Measurements from ENCODE around the gene NKIRAS2.
"Not testable (repeated sequence)": the region's sequence is repeated elsewhere in the genome, so short reads cannot be mapped to it uniquely, and the experiment has no call there.

The NKIRAS2 gene

DNA sequence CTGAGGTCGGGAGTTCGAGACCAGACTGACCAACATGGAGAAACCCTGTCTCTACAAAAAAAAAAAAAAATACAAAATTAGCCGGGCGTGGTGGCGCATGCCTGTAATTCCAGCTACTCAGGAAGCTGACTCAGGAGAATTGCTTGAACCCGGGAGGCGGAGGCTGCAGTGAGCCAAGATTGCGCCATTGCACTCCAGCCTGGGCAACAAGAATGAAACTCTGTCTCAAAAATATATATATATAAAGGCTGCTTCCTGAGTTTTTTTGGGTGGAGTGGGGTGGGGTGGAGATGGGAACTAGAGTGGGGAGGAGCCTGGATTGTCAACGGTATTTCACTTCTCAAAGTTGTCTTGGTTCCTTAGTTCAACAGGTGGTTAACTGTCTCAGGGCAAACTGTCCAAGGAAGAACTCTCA is 9.6 kb upstream of the NKIRAS2 start:
- H3K36me3 ChIP-seq (replicated peaks): peaks cover 22% of the 10 kb centered on the region; the same call in 1 of the 2 replicates
- H3K4me3 ChIP-seq; in situ Hi-C loops (cut with MboI; ENCODE audit: low sequenced_read_pairs); DNase-seq (ENCODE audit: low spot score in 2 of 2); H3K9me3 ChIP-seq; H3K27me3 ChIP-seq (ENCODE audit: low read depth): not testable (repeated sequence)
- H3K4me1 ChIP-seq: peaks cover 33% of the 10 kb centered on the region

DNA sequence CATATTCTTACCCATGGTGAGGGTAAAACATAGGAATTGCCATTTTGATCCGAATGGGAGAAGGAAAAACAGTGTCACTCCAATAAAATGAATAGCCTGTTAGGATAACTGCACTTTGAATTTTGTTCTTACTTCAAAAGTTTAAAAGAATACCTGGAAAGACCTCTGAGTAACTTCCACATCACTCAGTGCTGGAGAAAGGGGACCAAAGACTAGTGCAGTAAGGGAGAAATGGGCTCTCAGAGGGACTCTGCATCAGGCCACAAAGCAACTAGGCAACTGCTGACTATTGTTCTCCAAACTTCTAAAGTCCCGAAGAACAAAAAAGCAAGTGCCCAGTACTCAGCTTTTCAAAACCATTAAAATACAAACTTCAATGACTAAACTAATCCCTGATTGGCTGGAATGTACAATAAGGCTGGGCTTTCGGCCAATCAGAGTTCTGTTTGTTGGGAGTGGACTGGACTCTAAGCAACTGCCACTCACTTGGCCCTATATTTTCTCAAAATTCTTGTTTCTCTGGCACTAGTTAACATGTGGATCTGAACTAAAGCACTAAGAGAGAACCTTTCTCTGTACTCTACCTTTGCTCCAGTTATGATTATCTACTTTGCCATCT is 8.9 kb upstream of the NKIRAS2 start:
- no peaks in the 10 kb centered on the region for H3K9me3 ChIP-seq
- in situ Hi-C loops (cut with MboI; ENCODE audit: low sequenced_read_pairs): no loop called here
- peaks cover 35% of the 10 kb centered on the region for H3K4me1 ChIP-seq
- peaks cover 22% of the 10 kb centered on the region; the same call in 1 of the 2 replicates for H3K36me3 ChIP-seq (replicated peaks)
- no peaks in the 10 kb centered on the region for H3K27me3 ChIP-seq (ENCODE audit: low read depth)
- no peak overlapping the region for H3K4me3 ChIP-seq
- peak; percentile 37 to 65 for DNase-seq (ENCODE audit: low spot score in 2 of 2)

DNA sequence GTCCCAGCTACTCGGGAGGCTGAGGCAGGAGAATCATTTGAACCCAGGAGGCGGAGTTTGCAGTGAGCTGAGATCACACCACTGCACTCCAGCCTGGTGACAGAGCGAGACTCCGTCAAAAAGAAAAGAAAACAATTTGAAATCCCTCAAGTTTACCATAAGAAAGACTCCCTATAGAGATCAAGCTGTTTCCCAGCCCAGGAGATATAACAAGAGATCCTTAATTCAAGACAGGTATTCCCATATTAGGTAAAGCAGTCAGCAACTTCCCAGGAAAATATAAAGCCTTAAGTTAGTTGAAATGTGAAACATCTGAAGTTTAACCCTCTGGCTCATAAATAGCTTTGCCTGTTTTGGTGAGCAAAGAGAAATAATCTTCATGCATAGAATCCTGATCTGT is 7.5 kb upstream of the NKIRAS2 start:
- H3K4me3 ChIP-seq; in situ Hi-C loops (cut with MboI; ENCODE audit: low sequenced_read_pairs); H3K9me3 ChIP-seq; H3K27me3 ChIP-seq (ENCODE audit: low read depth): not testable (repeated sequence)
- peaks cover 22% of the 10 kb centered on the region; the same call in 1 of the 2 replicates for H3K36me3 ChIP-seq (replicated peaks)
- peaks cover 36% of the 10 kb centered on the region for H3K4me1 ChIP-seq
- peak in 1 of 2 experiments; percentile 57 for DNase-seq (ENCODE audit: low spot score in 2 of 2)

DNA sequence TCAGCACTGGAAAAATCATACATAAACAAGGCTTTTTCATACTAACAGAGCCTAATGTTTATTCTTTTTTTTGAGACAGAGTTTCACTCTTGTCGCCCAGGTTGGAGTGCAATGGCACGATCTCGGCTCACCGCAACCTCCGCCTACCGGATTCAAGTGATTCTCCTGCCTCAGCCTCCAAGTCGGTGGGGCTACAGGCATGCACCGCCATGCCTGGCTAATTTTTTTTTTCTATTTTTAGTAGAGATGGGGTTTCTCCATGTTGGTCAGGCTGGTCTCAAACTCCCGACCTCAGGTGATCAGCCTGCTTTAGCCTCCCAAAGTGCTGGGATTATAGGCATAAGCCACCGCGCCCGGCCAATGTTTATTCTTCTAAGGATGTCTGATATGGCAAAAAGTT is 6.2 kb upstream of the NKIRAS2 start:
- H3K4me3 ChIP-seq; H3K27me3 ChIP-seq (ENCODE audit: low read depth); in situ Hi-C loops (cut with MboI; ENCODE audit: low sequenced_read_pairs); H3K9me3 ChIP-seq; DNase-seq (ENCODE audit: low spot score in 2 of 2): not testable (repeated sequence)
- Histone ChIP-seq H3K4me1 (peaks cover 39% of the 10 kb centered on the region), H3K36me3 (replicated peaks) (peaks cover 21% of the 10 kb centered on the region; the same call in 1 of the 2 replicates)

DNA sequence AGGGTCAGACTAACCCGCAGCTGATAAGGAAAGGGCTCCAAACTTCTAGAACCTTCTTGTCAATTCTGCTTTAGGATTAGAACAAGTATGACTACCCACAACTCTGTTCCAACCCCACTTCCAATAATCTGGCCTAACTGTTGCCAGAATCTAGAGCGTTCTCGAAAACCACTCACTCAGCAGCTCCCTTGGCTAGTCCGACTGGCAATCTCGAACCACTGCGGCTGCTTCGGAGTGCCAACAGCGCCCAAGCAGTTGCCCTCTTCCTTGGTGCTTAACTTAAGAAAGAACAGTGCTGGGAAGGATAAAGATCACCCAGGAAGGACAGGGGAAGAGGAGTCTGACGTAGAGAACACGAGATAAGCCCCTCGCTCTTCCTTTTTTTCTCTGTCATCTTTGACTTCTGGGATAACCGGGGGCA is 3.5 kb upstream of the NKIRAS2 start:
- H3K4me1 ChIP-seq: peaks cover 30% of the 10 kb centered on the region
- no peak for DNase-seq (ENCODE audit: low spot score in 2 of 2)
- in situ Hi-C loops (cut with MboI; ENCODE audit: low sequenced_read_pairs): no loop called here

DNA sequence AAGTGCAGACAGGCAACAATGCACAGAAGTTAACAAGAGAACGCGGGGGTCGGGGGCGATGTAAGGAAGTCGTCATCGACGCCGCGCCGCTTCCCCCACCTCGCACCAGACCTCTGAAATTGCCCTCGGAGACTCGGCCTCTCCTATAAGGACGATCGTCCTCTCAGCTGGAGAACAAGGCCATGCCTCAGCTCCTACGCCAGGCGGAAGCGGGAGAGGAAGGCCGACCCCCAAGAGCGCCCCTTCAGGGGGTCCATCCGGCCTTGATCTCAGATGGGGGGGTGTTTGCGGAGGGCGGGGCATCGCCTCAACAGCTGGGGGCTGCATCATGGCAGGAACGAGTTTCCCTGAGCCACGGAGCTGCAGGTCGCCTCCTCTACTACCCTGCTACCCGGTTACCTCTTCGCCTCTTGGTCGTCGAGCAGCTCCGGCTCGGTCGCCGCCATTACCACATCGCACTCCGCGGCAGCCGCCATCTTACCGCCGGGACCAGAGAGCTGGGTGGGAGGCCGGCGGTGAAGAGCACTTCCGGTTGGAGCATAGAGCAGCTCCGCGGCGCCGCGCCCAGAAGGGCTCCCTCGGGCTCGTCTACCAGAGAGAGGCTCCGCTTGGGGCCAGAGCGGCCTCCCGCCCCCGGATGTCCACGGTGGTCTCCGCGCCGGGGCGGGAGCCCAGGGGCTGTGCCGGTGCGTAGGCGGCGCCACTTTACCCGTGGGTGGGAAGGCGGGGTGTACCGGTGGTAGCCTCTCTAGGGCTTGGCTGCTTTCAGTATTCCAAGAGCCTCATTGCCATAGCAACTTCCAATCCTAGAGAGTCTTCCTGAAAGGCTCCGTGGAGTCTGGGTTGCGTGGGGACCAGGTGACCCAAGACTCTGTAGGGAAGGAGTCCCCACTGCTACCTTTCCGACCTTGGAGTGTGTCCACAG is 2.7 kb upstream of the NKIRAS2 start, which contains the start of gene DNAJC7:
Gene DNAJC7, minus strand, starts transcription at position 499 of the 925 bp plus-strand sequence. Its CDS starts 23 bp downstream, at position 476.
- in situ Hi-C loops (cut with MboI; ENCODE audit: low sequenced_read_pairs): no loop called here
- Histone ChIP-seq H3K36me3 (replicated peaks) (peaks cover 3% of the 10 kb centered on the region), H3K4me3 (peak within 1 kb of the TSS; percentile 91), H3K4me1 (peaks cover 22% of the 10 kb centered on the region), H3K9me3 (no peaks in the 10 kb centered on the region), H3K27me3 (ENCODE audit: low read depth) (no peaks in the 10 kb centered on the region)
- DNase-seq (ENCODE audit: low spot score in 2 of 2): peak; percentile 94

More for the DNA sequence above, 3.5 kb upstream of the NKIRAS2 start:
- H3K36me3 ChIP-seq (replicated peaks): peaks cover 7% of the 10 kb centered on the region
- H3K4me3 ChIP-seq: peak overlapping the region; percentile 91
- no peaks in the 10 kb centered on the region for H3K27me3 ChIP-seq (ENCODE audit: low read depth)
- H3K9me3 ChIP-seq: no peaks in the 10 kb centered on the region

DNA sequence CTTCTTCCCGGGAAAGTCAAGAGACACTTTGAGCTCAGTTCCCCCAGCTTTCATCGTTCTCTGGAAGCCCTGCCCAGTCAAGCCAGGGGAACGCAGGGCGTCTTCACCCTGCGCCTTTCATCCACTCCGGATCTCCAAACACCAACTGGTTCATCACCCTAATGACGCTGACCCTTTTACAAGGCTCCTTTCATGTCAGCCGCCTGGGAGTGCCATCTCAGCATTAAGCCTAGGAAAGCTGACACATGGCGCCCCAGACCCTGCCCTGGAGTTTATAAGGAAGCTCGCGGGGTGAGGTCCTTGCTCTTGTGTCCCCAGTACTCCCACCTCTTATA is 2.1 kb upstream of the NKIRAS2 start:
- H3K4me3 ChIP-seq: peak overlapping the region; percentile 91
- no peaks in the 10 kb centered on the region for H3K9me3 ChIP-seq
- no peak for DNase-seq (ENCODE audit: low spot score in 2 of 2)
- peaks cover 16% of the 10 kb centered on the region for H3K4me1 ChIP-seq
- H3K27me3 ChIP-seq (ENCODE audit: low read depth): no peaks in the 10 kb centered on the region
- in situ Hi-C loops (cut with MboI; ENCODE audit: low sequenced_read_pairs): no loop called here
- H3K36me3 ChIP-seq (replicated peaks): peaks cover 8% of the 10 kb centered on the region

DNA sequence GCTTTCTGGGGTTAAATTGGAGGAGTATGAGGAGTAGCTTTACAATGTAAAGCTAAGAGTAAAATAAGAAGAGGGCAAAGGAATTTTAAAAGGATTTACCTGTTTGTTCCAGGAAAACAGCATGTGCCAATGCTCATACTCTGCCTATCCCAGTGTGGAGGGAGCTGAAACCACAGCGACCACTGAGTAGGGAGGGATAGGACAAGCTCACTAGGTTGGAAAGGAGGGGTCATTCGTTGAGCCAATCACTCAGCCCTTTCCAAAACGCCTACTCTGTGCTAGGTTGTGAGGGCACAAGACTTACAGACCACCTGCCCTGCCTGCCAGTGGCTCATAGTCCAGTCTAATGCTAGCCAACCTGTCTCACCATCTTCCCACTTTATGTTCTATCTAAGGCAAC is 1.6 kb upstream of the NKIRAS2 start:
- Histone ChIP-seq H3K36me3 (replicated peaks) (peaks cover 13% of the 10 kb centered on the region), H3K4me1 (peaks cover 11% of the 10 kb centered on the region), H3K27me3 (ENCODE audit: low read depth) (no peaks in the 10 kb centered on the region), H3K9me3 (no peaks in the 10 kb centered on the region), H3K4me3 (peak overlapping the region; percentile 91)
- in situ Hi-C loops (cut with MboI; ENCODE audit: low sequenced_read_pairs): no loop called here
- no peak for DNase-seq (ENCODE audit: low spot score in 2 of 2)

DNA sequence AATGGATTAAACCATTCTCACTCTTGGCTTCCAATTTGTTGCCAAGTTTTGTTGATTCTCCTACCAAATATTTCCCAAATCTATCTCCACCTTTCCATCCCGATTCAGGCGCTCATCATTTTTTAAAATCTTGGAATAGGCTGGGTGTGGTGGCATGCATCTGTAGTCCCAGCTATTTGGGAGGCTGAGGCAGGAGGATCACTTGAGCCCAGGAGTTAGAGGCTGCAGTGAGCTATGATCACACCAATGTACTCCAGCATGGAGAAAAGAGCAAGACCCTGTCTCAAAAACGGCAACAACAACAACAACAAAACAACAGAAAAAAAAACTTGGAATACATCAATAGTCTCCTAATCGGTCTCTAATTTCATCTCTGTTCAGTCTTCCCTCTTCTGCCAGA is 902 bp upstream of the NKIRAS2 start:
- no peaks in the 10 kb centered on the region for H3K27me3 ChIP-seq (ENCODE audit: low read depth)
- in situ Hi-C loops (cut with MboI; ENCODE audit: low sequenced_read_pairs): no loop called here

DNA sequence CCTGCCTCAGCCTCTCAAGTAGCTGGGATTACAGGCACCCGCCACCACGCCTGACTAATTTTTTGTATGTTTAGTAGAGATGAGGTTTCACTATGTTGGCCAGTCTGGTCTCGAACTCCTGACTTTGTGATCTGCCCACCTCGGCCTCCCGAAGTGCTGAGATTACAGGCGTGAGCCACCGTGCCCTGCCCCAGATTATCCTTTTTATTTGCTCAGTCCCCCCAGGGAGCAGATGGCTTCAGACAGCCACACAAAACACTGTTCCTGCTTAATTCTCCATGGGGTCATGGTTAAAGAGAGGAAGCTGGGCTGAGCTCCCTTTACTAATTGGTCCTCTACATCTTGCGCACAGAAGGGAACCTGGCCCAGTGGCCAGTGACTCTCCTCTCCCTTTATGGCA is 955 bp downstream of the NKIRAS2 start:
- H3K9me3 ChIP-seq; in situ Hi-C loops (cut with MboI; ENCODE audit: low sequenced_read_pairs); DNase-seq (ENCODE audit: low spot score in 2 of 2); H3K4me1 ChIP-seq; H3K27me3 ChIP-seq (ENCODE audit: low read depth): not testable (repeated sequence)
- Histone ChIP-seq H3K4me3 (peak overlapping the region; percentile 86), H3K36me3 (replicated peaks) (peaks cover 28% of the 10 kb centered on the region)

More for the DNA sequence above, 902 bp upstream of the NKIRAS2 start:
- peaks cover 19% of the 10 kb centered on the region for H3K36me3 ChIP-seq (replicated peaks)
- DNase-seq (ENCODE audit: low spot score in 2 of 2): no peak
- peaks cover 7% of the 10 kb centered on the region for H3K4me1 ChIP-seq
- H3K4me3 ChIP-seq: no peak overlapping the region
- H3K9me3 ChIP-seq: no peaks in the 10 kb centered on the region

DNA sequence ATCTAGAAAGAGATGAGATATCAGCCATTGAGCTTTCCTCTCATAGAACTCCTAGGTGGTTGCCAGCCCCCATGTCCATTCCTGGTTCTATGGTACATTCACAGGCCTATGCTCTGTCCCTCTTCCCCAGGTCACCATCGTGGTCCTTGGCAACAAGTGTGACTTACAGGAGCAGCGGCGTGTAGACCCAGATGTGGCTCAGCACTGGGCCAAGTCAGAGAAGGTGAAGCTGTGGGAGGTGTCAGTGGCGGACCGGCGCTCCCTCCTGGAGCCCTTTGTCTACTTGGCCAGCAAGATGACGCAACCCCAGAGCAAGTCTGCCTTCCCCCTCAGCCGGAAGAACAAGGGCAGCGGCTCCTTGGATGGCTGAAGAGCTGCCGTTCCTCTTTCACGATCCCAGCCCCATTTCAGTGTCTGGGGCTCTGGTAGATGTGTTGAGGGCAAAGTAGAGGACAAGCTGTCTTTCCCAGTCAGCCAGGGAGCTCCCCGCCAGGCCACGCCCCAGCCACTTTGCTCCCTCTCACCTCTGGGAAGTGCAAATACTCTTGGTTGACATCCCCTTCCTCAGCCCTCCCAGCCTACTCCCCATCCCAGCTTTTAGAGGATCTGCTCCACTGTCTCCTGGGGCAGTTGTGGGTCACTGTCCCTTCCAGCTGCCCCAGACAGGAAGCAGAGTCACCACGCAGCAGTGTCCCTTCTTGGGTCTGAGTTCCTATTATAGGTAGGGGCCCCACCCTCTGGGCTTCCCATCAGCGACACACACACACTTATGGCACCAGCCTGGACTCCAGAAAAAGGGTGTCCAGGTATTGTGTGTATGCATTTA is 3.8 kb downstream of the NKIRAS2 start:
- H3K4me3 ChIP-seq: no peak overlapping the region
- H3K36me3 ChIP-seq (replicated peaks): peaks cover 28% of the 10 kb centered on the region
- no peak for DNase-seq (ENCODE audit: low spot score in 2 of 2)
- no peaks in the 10 kb centered on the region for H3K4me1 ChIP-seq
- no peaks in the 10 kb centered on the region for H3K9me3 ChIP-seq
- in situ Hi-C loops (cut with MboI; ENCODE audit: low sequenced_read_pairs): no loop called here
- no peaks in the 10 kb centered on the region for H3K27me3 ChIP-seq (ENCODE audit: low read depth)

DNA sequence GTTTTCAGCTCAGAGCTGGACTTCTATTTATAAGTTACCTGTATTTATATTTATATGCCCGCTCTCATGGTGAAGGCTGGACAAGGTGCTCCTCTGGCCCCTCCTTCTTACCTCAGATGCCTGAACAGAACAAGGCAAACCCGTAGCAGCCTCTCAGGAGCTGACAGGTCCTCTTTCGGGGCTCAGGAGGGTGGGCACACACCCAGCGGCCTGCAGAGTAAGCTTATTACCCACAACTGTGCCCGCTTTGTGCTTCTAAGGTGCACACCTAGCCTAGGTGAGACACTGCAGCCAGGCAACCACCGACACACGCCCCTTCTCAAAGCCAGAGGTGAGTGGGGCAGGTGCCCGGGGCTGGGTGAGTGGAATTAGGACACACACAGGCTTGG is 5.3 kb downstream of the NKIRAS2 start:
- no peak for DNase-seq (ENCODE audit: low spot score in 2 of 2)
- no peaks in the 10 kb centered on the region for H3K9me3 ChIP-seq
- no peaks in the 10 kb centered on the region for H3K4me1 ChIP-seq
- H3K36me3 ChIP-seq (replicated peaks): peaks cover 28% of the 10 kb centered on the region
- in situ Hi-C loops (cut with MboI; ENCODE audit: low sequenced_read_pairs): loop anchor here (5.0 kb wide), 1 partner anchor 87 kb away; the partner anchor contains the start of gene DHX58
- no peaks in the 10 kb centered on the region for H3K27me3 ChIP-seq (ENCODE audit: low read depth)
- no peak overlapping the region for H3K4me3 ChIP-seq

DNA sequence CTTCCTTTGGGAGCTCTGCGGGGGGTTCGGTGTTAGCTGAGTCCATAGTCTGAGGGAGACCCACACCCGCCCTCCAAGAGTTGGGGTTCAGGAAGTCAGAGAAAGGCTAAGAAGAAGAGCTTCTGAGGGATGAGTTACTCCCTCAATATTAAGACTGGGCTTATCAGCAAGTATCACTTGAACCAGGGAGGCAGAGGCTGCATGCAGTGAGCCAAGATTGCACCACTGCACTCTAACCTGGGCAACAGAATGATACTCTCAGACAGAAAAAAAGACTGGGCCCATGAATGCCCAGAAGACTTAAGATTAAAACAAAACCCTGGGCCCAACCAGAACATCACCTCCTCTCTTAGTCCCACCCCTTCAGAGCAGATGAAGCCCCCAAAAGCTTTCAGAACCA is 6.0 kb downstream of the NKIRAS2 start:
- Histone ChIP-seq H3K36me3 (replicated peaks) (peaks cover 28% of the 10 kb centered on the region), H3K4me3 (no peak overlapping the region), H3K9me3 (no peaks in the 10 kb centered on the region), H3K27me3 (ENCODE audit: low read depth) (no peaks in the 10 kb centered on the region), H3K4me1 (no peaks in the 10 kb centered on the region)
- in situ Hi-C loops (cut with MboI; ENCODE audit: low sequenced_read_pairs): loop anchor here (5.0 kb wide), 1 partner anchor 86 kb away; the partner anchor contains the start of gene DHX58
- no peak for DNase-seq (ENCODE audit: low spot score in 2 of 2)
